GM12878 (cell line): ENCODE data around the gene SRXN1. TPM values are rescaled to one million over a fixed set of nuclear protein-coding genes. Genes with fewer than 3 reads are reported as not detected.

ENCODE experiments used
- ATAC-seq: fragments of 200-7000 bp; cut with Tn5 transposase; 3 replicates; pipeline ENCODE4 v1.9.1; 2020; ENCODE audit warnings: mild to moderate bottlenecking, moderate library complexity
- BruUV-seq: library from RNA; stranded (reverse); fragments of 400-500 nt; replicated peaks from 2 replicates; lab custom pipeline; 2021; lab: Mats Ljungman, UMichigan
- CTCF ChIA-PET: fragments of 300-600 bp; sonication (Branson Sonifier 250); formaldehyde crosslinking; extraction: SDS; loops from one replicate; lab custom pipeline; 2021; ENCODE audit warnings: inconsistent platforms; lab: Yijun Ruan, JAX
- POLR2A ChIA-PET: fragments of 350-600 bp; formaldehyde crosslinking; extraction: SDS; loops from one replicate; lab custom pipeline; 2021; ENCODE audit warnings: inconsistent platforms; lab: Charles Lee
- RAD21 ChIA-PET: fragments of 300-600 bp; sonication (Branson Sonifier 250); formaldehyde crosslinking; loops from one replicate; lab custom pipeline; 2023; ENCODE audit warnings: antibody characterized with exemption; ENCODE audit not compliant: unreplicated experiment; lab: Charles Lee
- SMC1A ChIA-PET: fragments of 300-600 bp; sonication (Branson Sonifier 250); formaldehyde crosslinking; loops from one replicate; lab custom pipeline; 2023; ENCODE audit not compliant: unreplicated experiment, uncharacterized antibody; lab: Charles Lee
- DNase-seq: peaks from one replicate; pipeline ENCODE4 v3.0.0-alpha.2; 2011; ENCODE audit warnings: low read depth, low spot score
- FAIRE-seq: peaks from 3 replicates; lab custom pipeline; 2011; peaks lifted over from hg19 to GRCh38; lab: Jason Lieb, UNC
- H2AFZ ChIP-seq: 2 replicates; pipeline ENCODE4 v1.6.0; 2011; ENCODE audit warnings: low read depth, low read length, control low read depth; ENCODE audit not compliant: control insufficient read depth
- H3K27ac ChIP-seq: 2 replicates; pipeline ENCODE4 v1.5.1; 2011; ENCODE audit warnings: control low read depth; ENCODE audit not compliant: control insufficient read depth, insufficient read depth
- H3K27me3 ChIP-seq, 2 experiments: replicated peaks in 1 of 2; 2 replicates each; pipeline versions ENCODE4 v1.6.0 to v1.6.1; 2011; ENCODE audit warnings: low read length in 1 of 2; ENCODE audit not compliant: control insufficient read depth in 2 of 2, insufficient read depth in 2 of 2
- H3K36me3 ChIP-seq, 2 experiments: 2 replicates each; pipeline ENCODE4 v1.5.1; 2011; ENCODE audit warnings: low read length in 1 of 2; ENCODE audit not compliant: control insufficient read depth in 2 of 2, insufficient read depth in 2 of 2
- H3K4me1 ChIP-seq: 2 replicates; pipeline ENCODE4 v1.6.1; 2011; ENCODE audit warnings: mild to moderate bottlenecking, low read length, moderate library complexity, mixed read lengths; ENCODE audit not compliant: control insufficient read depth, insufficient read depth
- H3K4me2 ChIP-seq: 2 replicates; pipeline ENCODE4 v1.6.0; 2011; ENCODE audit warnings: control low read depth; ENCODE audit not compliant: control insufficient read depth, insufficient read depth
- H3K4me3 ChIP-seq: fragments of 200-600 bp; sonication (generic); 2 replicates; pipeline ENCODE4 v1.5.1; 2016
- H3K79me2 ChIP-seq: 2 replicates; pipeline ENCODE4 v1.6.0; 2011; ENCODE audit warnings: low read length; ENCODE audit not compliant: control insufficient read depth, insufficient read depth
- H3K9ac ChIP-seq: 2 replicates; pipeline ENCODE4 v1.8.0; 2011; ENCODE audit warnings: low read length, control low read depth, mixed read lengths; ENCODE audit not compliant: control insufficient read depth, insufficient read depth
- H3K9me3 ChIP-seq: replicated peaks from 3 replicates; pipeline ENCODE4 v1.5.1; 2011; ENCODE audit warnings: mild to moderate bottlenecking, low read length; ENCODE audit not compliant: control insufficient read depth, insufficient read depth
- H4K20me1 ChIP-seq: 2 replicates; pipeline ENCODE4 v1.6.0; 2011; ENCODE audit not compliant: control insufficient read depth, insufficient read depth
- EGR1 ChIP-seq, 2 experiments: IDR thresholded peaks; 1 replicate in 1 of 2; 2 replicates in 1 of 2; pipeline ENCODE4 v1.6.1; 2011 to 2012; ENCODE audit warnings: low read depth in 2 of 2, low read length in 2 of 2, borderline replicate concordance in 1 of 2, mild to moderate bottlenecking in 1 of 2, moderate library complexity in 1 of 2
- HCFC1 ChIP-seq: fragments of 150-350 bp; IDR thresholded peaks from 2 replicates; pipeline ENCODE4 v1.6.1; 2014; ENCODE audit warnings: low read length
- KAT2A ChIP-seq: conservative IDR thresholded peaks from 2 replicates; pipeline ENCODE4 v1.6.1; 2011; ENCODE audit warnings: low read depth, low read length; ENCODE audit not compliant: control insufficient read depth
- MTA3 ChIP-seq: IDR thresholded peaks from 2 replicates; pipeline ENCODE4 v1.6.1; 2012; ENCODE audit warnings: low read length, inconsistent platforms, borderline replicate concordance
- MYC ChIP-seq: IDR thresholded peaks from 2 replicates; pipeline ENCODE4 v1.6.1; 2011; ENCODE audit warnings: mild to moderate bottlenecking, low read length, moderate library complexity, inconsistent platforms; ENCODE audit not compliant: insufficient read depth, insufficient replicate concordance, insufficient read length, severe bottlenecking
- SIN3A ChIP-seq: IDR thresholded peaks from 2 replicates; pipeline ENCODE4 v1.6.1; 2012; ENCODE audit warnings: low read depth, low read length, improper control_type of control experiment
- TCF12 ChIP-seq: IDR thresholded peaks from 2 replicates; pipeline ENCODE4 v1.6.1; 2011; ENCODE audit warnings: low read depth, mild to moderate bottlenecking, low read length
- TCF7 ChIP-seq: IDR thresholded peaks from 2 replicates; pipeline ENCODE4 v1.6.1; 2014; ENCODE audit warnings: antibody characterized with exemption, borderline replicate concordance
- WGBS: methylation state at CpG from one replicate; pipeline ENCODE4 v1.1.6; 2016; ENCODE audit warnings: low lambda C conversion rate; ENCODE audit not compliant: insufficient replicate concordance, insufficient coverage; ENCODE audit errors: missing lambda C conversion rate; 5-methylcytosine and 5-hydroxymethylcytosine counted together
- in situ Hi-C: fragments of 300-500 bp; cut with MboI; formaldehyde crosslinking; loops from 9 replicates; pipeline ENCODE4 v1.14.3; 2018; ENCODE audit warnings: mixed read lengths
- intact Hi-C: fragments of 100-400 bp; cut with micrococcal nuclease; formaldehyde crosslinking; loops from one replicate; pipeline ENCODE4 v1.14.2; 2022; ENCODE audit not compliant: unreplicated experiment
- polyA plus RNA-seq, 11 experiments: library from polyadenylated mRNA; depleted of rRNA in 4 of 11; unstranded in 6 of 11; stranded (reverse) in 5 of 11; fragments of >200 nt; fragmentation: Nextera tagmentation in 4 of 11; fragmentation: Illumina TruSeq in 1 of 11; extraction: Ambion mirVana in 4 of 11; extraction: Trizol in 1 of 11; gene quantifications; 1 replicate in 1 of 11; 2 replicates in 10 of 11; pipeline versions ENCODE4 v1.2.1 to v1.2.3, GENCODE V29; 2011 to 2016; ENCODE audit warnings: inconsistent platforms in 2 of 11, missing spikeins in 2 of 11, low read depth in 1 of 11
- total RNA-seq, 4 experiments: library from RNA; depleted of rRNA in 3 of 4; stranded (reverse); fragments of >200 nt in 3 of 4; fragmentation: Illumina TruSeq in 1 of 4; extraction: Trizol in 1 of 4; gene quantifications; 2 replicates each; pipeline versions ENCODE4 v1.2.1 to v1.2.3, GENCODE V29; 2013 to 2021
- TF ChIP-seq, protein P1 (sequence below): fragments of 450-650 bp; IDR thresholded peaks from 2 replicates; pipeline ENCODE4 v1.6.1; 2017; ENCODE audit warnings: borderline replicate concordance
- TF ChIP-seq, protein P2 (sequence below): IDR thresholded peaks from 2 replicates; pipeline ENCODE4 v1.6.1; 2012; ENCODE audit warnings: improper control_type of control experiment, low read depth, low read length; ENCODE audit not compliant: insufficient replicate concordance
- TF ChIP-seq, protein P3 (sequence below): IDR thresholded peaks from 2 replicates; pipeline ENCODE4 v1.6.1; 2012; ENCODE audit warnings: low read depth, low read length, improper control_type of control experiment

The SRXN1 gene
- total and polyA plus RNA-seq, 10 of the 15 experiments (the other 5 are each of a cell fraction or from before 2014, with no cell fraction given) = 4.1 to 20.5 (median 15.6) TPM

DNA sequence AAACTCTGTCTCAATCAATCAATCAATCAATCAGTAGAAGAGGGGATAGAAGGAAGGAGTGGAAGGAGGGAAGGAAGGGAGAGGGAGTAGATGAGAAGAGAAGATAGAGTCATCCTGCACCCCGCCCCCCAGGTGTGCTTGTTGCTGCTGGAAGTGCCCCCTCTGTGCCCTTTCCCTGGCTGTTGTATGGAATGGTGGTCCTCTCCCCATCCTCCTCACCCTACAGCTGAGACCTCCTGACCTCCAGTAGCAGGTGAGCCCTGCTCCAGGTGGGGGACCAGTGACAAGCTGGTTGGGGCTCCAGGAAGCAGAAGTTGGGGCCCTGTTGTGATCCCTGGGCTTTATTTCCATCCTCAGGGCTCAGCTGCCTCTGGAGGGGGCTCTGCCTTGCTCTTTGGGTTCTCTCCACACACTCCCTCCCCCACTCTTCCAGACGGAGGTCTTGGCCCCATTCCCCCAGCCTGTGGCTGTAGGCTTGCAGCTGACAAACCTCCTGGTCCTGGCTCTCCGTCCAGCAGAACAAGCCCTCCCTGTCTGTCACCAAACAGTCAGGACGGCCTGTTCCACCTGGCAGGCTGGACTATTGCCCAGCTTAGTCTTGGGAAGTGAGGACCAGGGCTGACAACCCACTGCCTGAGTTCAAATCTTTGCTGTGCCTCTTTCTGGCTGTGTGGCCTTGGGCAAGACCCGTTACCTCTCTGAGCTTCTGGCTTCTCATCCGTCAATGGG lies 48.6 kb upstream of the SRXN1 start:
- ChIA-PET RAD21 (no interaction called here), POLR2A (no interaction called here), CTCF (no interaction called here), SMC1A (no interaction called here)
- 20% methylated on average over 6 of the region's 6 CpGs for WGBS
- TF ChIP-seq SIN3A (no peak), TCF12 (no peak), KAT2A (no peak), TCF7 (no peak), MTA3 (no peak), MYC (no peak), HCFC1 (no peak), EGR1 (IDR thresholded peaks at IDR 0.05; ENCODE audit: borderline replicate concordance in 1 of 2, low read depth in 2 of 2, low read length in 2 of 2) (no peak)
- TF ChIP-seq, protein P1, sequence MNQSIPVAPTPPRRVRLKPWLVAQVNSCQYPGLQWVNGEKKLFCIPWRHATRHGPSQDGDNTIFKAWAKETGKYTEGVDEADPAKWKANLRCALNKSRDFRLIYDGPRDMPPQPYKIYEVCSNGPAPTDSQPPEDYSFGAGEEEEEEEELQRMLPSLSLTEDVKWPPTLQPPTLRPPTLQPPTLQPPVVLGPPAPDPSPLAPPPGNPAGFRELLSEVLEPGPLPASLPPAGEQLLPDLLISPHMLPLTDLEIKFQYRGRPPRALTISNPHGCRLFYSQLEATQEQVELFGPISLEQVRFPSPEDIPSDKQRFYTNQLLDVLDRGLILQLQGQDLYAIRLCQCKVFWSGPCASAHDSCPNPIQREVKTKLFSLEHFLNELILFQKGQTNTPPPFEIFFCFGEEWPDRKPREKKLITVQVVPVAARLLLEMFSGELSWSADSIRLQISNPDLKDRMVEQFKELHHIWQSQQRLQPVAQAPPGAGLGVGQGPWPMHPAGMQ = no peak
- TF ChIP-seq, protein P2, sequence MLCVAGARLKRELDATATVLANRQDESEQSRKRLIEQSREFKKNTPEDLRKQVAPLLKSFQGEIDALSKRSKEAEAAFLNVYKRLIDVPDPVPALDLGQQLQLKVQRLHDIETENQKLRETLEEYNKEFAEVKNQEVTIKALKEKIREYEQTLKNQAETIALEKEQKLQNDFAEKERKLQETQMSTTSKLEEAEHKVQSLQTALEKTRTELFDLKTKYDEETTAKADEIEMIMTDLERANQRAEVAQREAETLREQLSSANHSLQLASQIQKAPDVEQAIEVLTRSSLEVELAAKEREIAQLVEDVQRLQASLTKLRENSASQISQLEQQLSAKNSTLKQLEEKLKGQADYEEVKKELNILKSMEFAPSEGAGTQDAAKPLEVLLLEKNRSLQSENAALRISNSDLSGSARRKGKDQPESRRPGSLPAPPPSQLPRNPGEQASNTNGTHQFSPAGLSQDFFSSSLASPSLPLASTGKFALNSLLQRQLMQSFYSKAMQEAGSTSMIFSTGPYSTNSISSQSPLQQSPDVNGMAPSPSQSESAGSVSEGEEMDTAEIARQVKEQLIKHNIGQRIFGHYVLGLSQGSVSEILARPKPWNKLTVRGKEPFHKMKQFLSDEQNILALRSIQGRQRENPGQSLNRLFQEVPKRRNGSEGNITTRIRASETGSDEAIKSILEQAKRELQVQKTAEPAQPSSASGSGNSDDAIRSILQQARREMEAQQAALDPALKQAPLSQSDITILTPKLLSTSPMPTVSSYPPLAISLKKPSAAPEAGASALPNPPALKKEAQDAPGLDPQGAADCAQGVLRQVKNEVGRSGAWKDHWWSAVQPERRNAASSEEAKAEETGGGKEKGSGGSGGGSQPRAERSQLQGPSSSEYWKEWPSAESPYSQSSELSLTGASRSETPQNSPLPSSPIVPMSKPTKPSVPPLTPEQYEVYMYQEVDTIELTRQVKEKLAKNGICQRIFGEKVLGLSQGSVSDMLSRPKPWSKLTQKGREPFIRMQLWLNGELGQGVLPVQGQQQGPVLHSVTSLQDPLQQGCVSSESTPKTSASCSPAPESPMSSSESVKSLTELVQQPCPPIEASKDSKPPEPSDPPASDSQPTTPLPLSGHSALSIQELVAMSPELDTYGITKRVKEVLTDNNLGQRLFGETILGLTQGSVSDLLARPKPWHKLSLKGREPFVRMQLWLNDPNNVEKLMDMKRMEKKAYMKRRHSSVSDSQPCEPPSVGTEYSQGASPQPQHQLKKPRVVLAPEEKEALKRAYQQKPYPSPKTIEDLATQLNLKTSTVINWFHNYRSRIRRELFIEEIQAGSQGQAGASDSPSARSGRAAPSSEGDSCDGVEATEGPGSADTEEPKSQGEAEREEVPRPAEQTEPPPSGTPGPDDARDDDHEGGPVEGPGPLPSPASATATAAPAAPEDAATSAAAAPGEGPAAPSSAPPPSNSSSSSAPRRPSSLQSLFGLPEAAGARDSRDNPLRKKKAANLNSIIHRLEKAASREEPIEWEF = no peak
- TF ChIP-seq, protein P3, sequence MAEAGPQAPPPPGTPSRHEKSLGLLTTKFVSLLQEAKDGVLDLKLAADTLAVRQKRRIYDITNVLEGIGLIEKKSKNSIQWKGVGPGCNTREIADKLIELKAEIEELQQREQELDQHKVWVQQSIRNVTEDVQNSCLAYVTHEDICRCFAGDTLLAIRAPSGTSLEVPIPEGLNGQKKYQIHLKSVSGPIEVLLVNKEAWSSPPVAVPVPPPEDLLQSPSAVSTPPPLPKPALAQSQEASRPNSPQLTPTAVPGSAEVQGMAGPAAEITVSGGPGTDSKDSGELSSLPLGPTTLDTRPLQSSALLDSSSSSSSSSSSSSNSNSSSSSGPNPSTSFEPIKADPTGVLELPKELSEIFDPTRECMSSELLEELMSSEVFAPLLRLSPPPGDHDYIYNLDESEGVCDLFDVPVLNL = no peak
- in situ Hi-C loops (no loop called here), intact Hi-C loops (no loop called here)
- no peaks in the 10 kb centered on the region for H3K4me1 ChIP-seq
- no peak overlapping the region for H3K4me3 ChIP-seq
- no peaks in the 10 kb centered on the region for H3K36me3 ChIP-seq
- no peak overlapping the region for H2AFZ ChIP-seq
- no TSS peak for BruUV-seq
- no peaks in the 10 kb centered on the region for H3K79me2 ChIP-seq
- H3K27me3 ChIP-seq = peaks cover 0 to 1% of the 10 kb centered on the region in 2 experiments; a peak in 3 of 4 replicates
- DNase-seq (no peak), ATAC-seq (no peak), FAIRE-seq (no peak)
- H3K9ac ChIP-seq = no peak overlapping the region
- no peak overlapping the region for H3K27ac ChIP-seq
- H3K9me3 ChIP-seq = no peaks in the 10 kb centered on the region
- H4K20me1 ChIP-seq = no peaks in the 10 kb centered on the region
- H3K4me2 ChIP-seq = no peak overlapping the region
